K562 (cell line): ENCODE measurements around the gene TMEM187. TPM values are rescaled to one million over a fixed set of nuclear protein-coding genes. Genes with fewer than 3 reads are reported as not detected.

ENCODE experiments used
- CBFA2T3 ChIP-seq: fragments of 450-650 bp; IDR thresholded peaks from 2 replicates; pipeline ENCODE4 v1.6.1; 2017
- ETV1 ChIP-seq: fragments of 450-650 bp; conservative IDR thresholded peaks from 2 replicates; pipeline ENCODE4 v1.6.1; 2016; ENCODE audit warnings: missing genetic modification characterization, control low read depth, low read depth, missing compliant biosample characterization
- ETV5 ChIP-seq: sonication (generic); formaldehyde crosslinking; IDR thresholded peaks from 2 replicates; pipeline ENCODE4 v1.4.0; 2020; ENCODE audit warnings: low read depth, mild to moderate bottlenecking, missing genetic modification reagents
- GABPA ChIP-seq: fragments of 200-800 bp; sonication (Bioruptor generic); conservative IDR thresholded peaks from 2 replicates; pipeline ENCODE4 v1.6.1; 2016; ENCODE audit warnings: low read depth, missing genetic modification characterization, missing compliant biosample characterization
- HOXB6 ChIP-seq: fragments of 250-450 bp; sonication (Bioruptor Pico); IDR thresholded peaks from 2 replicates; pipeline ENCODE4 v1.5.1; 2022; ENCODE audit warnings: mild to moderate bottlenecking, borderline replicate concordance
- KDM4B ChIP-seq, 2 experiments: fragments of 450-650 bp in 1 of 2; sonication (generic) in 1 of 2; IDR thresholded peaks; 2 replicates each; pipeline ENCODE4 v1.6.1; 2016 to 2017; ENCODE audit warnings: borderline replicate concordance in 2 of 2, antibody characterized with exemption in 1 of 2, low read depth in 1 of 2, mild to moderate bottlenecking in 1 of 2
- NR4A1 ChIP-seq, 2 experiments: fragments of 250-450 bp in 1 of 2; fragments of 450-650 bp in 1 of 2; sonication (Bioruptor Pico) in 1 of 2; IDR thresholded peaks; 2 replicates each; pipeline versions ENCODE4 v1.4.0 to v1.6.1; 2016 to 2020; ENCODE audit warnings: mild to moderate bottlenecking in 2 of 2, missing compliant biosample characterization in 1 of 2, missing genetic modification characterization in 1 of 2, moderate library complexity in 1 of 2
- RB1 ChIP-seq: fragments of 450-650 bp; IDR thresholded peaks from 2 replicates; pipeline ENCODE4 v1.6.1; 2017; ENCODE audit warnings: low read depth, mild to moderate bottlenecking
- RBM39 ChIP-seq: fragments of 200-400 bp; formaldehyde crosslinking; optimal IDR thresholded peaks from 2 replicates; pipeline ENCODE3; 2018; ENCODE audit warnings: low read depth, low read length
- SIRT6 ChIP-seq: IDR thresholded peaks from one replicate; pipeline ENCODE4 v1.6.1; 2012; ENCODE audit warnings: low read depth, mild to moderate bottlenecking, control low read depth, inconsistent platforms, low read length, moderate library complexity
- SMARCA4 ChIP-seq: fragments of 450-650 bp; IDR thresholded peaks from 2 replicates; pipeline ENCODE4 v1.6.1; 2016
- TCF7 ChIP-seq: sonication (generic); IDR thresholded peaks from 2 replicates; pipeline ENCODE4 v1.6.1; 2016; ENCODE audit warnings: antibody characterized with exemption, borderline replicate concordance
- TCFL5 ChIP-seq: fragments of 250-450 bp; sonication (Bioruptor Pico); conservative IDR thresholded peaks from 2 replicates; pipeline ENCODE4 v1.6.1; 2021; ENCODE audit warnings: mild to moderate bottlenecking, moderate library complexity, matching md5 sums
- TEAD2 ChIP-seq: fragments of 450-650 bp; IDR thresholded peaks from 2 replicates; pipeline ENCODE4 v1.6.1; 2016; ENCODE audit warnings: missing genetic modification characterization, control low read depth, missing compliant biosample characterization
- ZNF239 ChIP-seq: fragments of 250-450 bp; sonication (Bioruptor Pico); IDR thresholded peaks from 2 replicates; pipeline ENCODE4 v1.4.0; 2020; ENCODE audit warnings: mild to moderate bottlenecking
- ZNF354B ChIP-seq: fragments of 250-450 bp; sonication (Bioruptor Pico); IDR thresholded peaks from 2 replicates; pipeline ENCODE4 v1.4.0; 2020
- ZNF407 ChIP-seq: fragments of 450-650 bp; IDR thresholded peaks from 2 replicates; pipeline ENCODE4 v1.6.1; 2016; ENCODE audit warnings: low read depth
- ZNF431 ChIP-seq: sonication (generic); formaldehyde crosslinking; IDR thresholded peaks from 2 replicates; pipeline ENCODE4 v1.8.0; 2022; ENCODE audit warnings: mild to moderate bottlenecking, missing genetic modification reagents
- ZNF444 ChIP-seq: fragments of 250-450 bp; sonication (Bioruptor Pico); IDR thresholded peaks from 2 replicates; pipeline ENCODE4 v1.4.0; 2020; ENCODE audit warnings: mild to moderate bottlenecking, moderate library complexity
- ZNF668 ChIP-seq: fragments of 250-450 bp; sonication (Bioruptor Pico); IDR thresholded peaks from 2 replicates; pipeline ENCODE4 v1.8.0; 2022; ENCODE audit warnings: mild to moderate bottlenecking, inconsistent platforms
- ZNF696 ChIP-seq: fragments of 250-450 bp; sonication (Bioruptor Pico); conservative IDR thresholded peaks from 2 replicates; pipeline ENCODE4 v1.4.0; 2020; ENCODE audit warnings: mild to moderate bottlenecking, moderate library complexity
- ZNF699 ChIP-seq: fragments of 250-450 bp; sonication (Bioruptor Pico); IDR thresholded peaks from 2 replicates; pipeline ENCODE4 v1.8.0; 2021; ENCODE audit warnings: mild to moderate bottlenecking, moderate library complexity; ENCODE audit not compliant: insufficient replicate concordance
- polyA plus RNA-seq, 8 experiments: library from polyadenylated mRNA; depleted of rRNA in 4 of 8; stranded (reverse) in 5 of 8; unstranded in 3 of 8; fragments of >200 nt; fragmentation: Nextera tagmentation in 2 of 8; fragmentation: Illumina TruSeq in 1 of 8; extraction: Ambion mirVana in 2 of 8; extraction: Trizol in 1 of 8; gene quantifications; 2 replicates each; pipeline versions ENCODE4 v1.2.1 to v1.2.3, GENCODE V29; 2011 to 2014; ENCODE audit warnings: inconsistent platforms in 1 of 8, missing spikeins in 1 of 8
- total RNA-seq, 7 experiments: library from RNA; depleted of rRNA in 6 of 7; stranded (reverse); fragments of >200 nt in 6 of 7; fragmentation: Illumina TruSeq in 2 of 7; extraction: Trizol in 2 of 7; gene quantifications; 2 replicates each; pipeline versions ENCODE4 v1.2.1 to v1.2.3, GENCODE V29; 2011 to 2021; ENCODE audit warnings: low replicate concordance in 1 of 7
- TF ChIP-seq, protein P1 (sequence below): fragments of 250-450 bp; sonication (Bioruptor Pico); IDR thresholded peaks from 2 replicates; pipeline ENCODE4 v1.9.0; 2021; ENCODE audit warnings: mild to moderate bottlenecking

Gene TMEM187
- total and polyA plus RNA-seq, 9 of the 15 experiments (the other 6 are each of a cell fraction or from before 2014, with no cell fraction given): 0.13 to 6.4 (median 1.6) TPM

DNA sequence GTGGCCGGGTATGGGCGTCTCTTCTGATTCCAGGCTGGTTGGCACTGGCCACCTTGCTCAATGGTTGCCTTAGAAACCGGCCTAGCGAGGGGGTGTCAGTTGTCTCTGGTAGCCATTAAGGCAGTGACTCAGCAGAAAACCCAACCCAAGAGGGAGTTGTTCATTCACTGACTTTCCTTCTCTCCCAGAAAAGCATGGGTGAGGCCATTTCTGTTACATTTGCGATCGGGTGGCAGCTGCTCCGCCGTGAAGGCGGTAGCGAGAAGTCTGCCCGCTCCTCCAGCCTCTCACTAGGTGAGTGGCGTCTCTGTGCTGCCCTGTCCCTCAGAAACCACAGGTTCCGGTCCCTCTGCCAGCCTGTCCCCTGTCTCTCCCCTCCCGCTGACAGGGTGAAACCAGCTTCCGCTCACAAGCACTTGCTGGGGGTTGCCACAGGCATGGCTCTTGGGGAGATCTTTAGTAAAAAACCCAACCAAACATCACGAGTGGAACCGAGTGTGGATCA, 29.7 kb downstream of the TMEM187 start (continued):
- TF ChIP-seq ZNF407: no peak
- peak; percentile 69; the same call in 1 of the 2 replicates for TF ChIP-seq GABPA (tag)
- TF ChIP-seq SIRT6: no peak
- no peak for TF ChIP-seq ZNF431
- TF ChIP-seq TCF7: no peak
- TF ChIP-seq RBM39: no peak
- TF ChIP-seq, protein P1, sequence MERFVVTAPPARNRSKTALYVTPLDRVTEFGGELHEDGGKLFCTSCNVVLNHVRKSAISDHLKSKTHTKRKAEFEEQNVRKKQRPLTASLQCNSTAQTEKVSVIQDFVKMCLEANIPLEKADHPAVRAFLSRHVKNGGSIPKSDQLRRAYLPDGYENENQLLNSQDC: no peak
- TF ChIP-seq CBFA2T3: no peak
- TF ChIP-seq KDM4B (IDR thresholded peaks at IDR 0.05; ENCODE audit: borderline replicate concordance in 2 of 2, low read depth in 1 of 2): no peak
- TF ChIP-seq TEAD2 (tag): peak; percentile 91
- no peak for TF ChIP-seq ETV5 (CRISPR knock-in tag)
- peak; percentile 76 for TF ChIP-seq ETV1
- TF ChIP-seq SMARCA4: peak; percentile 39; the same call in 1 of the 2 replicates
- peak; percentile 98 for TF ChIP-seq NR4A1 (CRISPR knock-in tag; IDR thresholded peaks at IDR 0.05)
- peak; percentile 99 for TF ChIP-seq NR4A1 (tag; IDR thresholded peaks at IDR 0.05)
- TF ChIP-seq ZNF239: peak; percentile 88
- TF ChIP-seq ZNF354B: peak; percentile 82; the same call in 1 of the 2 replicates
- TF ChIP-seq RB1: no peak
- peak; percentile 75 for TF ChIP-seq ZNF668
- TF ChIP-seq ZNF444 (CRISPR knock-in tag): peak; percentile 73; the same call in 1 of the 2 replicates
- TF ChIP-seq ZNF696 (CRISPR knock-in tag): no peak
- peak; percentile 74 for TF ChIP-seq TCFL5 (CRISPR knock-in tag)
- TF ChIP-seq ZNF699 (CRISPR knock-in tag): no peak
- no peak for TF ChIP-seq HOXB6 (CRISPR knock-in tag)
